Hepatocyte (in vitro differentiated cells): ENCODE results near the gene EPHB1.

Experiments
- CTCF ChIP-seq: fragments of 200-600 bp; sonication (generic); IDR thresholded peaks from 2 replicates; pipeline ENCODE4 v1.5.1; 2016; ENCODE audit warnings: antibody characterized with exemption, mild to moderate bottlenecking; ENCODE audit not compliant: poor library complexity
- EZH2phosphoT487 ChIP-seq: fragments of 200-600 bp; sonication (generic); IDR thresholded peaks from one replicate; pipeline ENCODE4 v1.6.1; 2018; ENCODE audit warnings: antibody characterized with exemption, mild to moderate bottlenecking, low read depth, moderate library complexity; ENCODE audit not compliant: unreplicated experiment, severe bottlenecking

GRCh38 chr3:135109681-135110080 lies 314.6 kb downstream of the EPHB1 start:
- TF ChIP-seq CTCF (no peak), EZH2phosphoT487 (no peak)
